HG02759 (cell line): ENCODE results near the gene TTL.
"Not testable (repeated sequence)": the region's sequence is repeated elsewhere in the genome, so short reads cannot be mapped to it uniquely, and the experiment has no call there.

Source experiments
- ATAC-seq: cut with Tn5 transposase; IDR thresholded peaks from one replicate; pipeline ENCODE4 v1.9.1; 2021; ENCODE audit warnings: mild to moderate bottlenecking, moderate library complexity; ENCODE audit not compliant: unreplicated experiment

The TTL gene

DNA sequence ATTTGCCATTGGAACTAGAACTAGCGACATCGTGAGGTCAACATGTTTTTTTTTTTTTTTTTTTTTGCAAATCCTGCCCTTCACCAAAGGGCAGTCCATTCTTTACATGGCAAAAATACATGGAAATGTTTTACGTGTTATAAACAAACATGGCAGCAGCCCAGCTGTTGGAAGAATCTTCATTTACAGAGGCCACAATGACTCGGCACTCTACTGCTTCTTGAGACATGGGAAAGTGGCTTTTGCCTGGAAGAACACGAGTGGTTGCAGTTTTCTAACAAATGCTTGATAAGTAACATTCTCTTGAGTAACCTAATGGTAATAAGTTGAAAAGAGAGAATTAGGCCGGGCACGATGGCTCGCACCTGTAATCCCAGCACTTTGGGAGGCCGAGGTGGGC lies 37.5 kb downstream of the TTL start:
- ATAC-seq = no peak

DNA sequence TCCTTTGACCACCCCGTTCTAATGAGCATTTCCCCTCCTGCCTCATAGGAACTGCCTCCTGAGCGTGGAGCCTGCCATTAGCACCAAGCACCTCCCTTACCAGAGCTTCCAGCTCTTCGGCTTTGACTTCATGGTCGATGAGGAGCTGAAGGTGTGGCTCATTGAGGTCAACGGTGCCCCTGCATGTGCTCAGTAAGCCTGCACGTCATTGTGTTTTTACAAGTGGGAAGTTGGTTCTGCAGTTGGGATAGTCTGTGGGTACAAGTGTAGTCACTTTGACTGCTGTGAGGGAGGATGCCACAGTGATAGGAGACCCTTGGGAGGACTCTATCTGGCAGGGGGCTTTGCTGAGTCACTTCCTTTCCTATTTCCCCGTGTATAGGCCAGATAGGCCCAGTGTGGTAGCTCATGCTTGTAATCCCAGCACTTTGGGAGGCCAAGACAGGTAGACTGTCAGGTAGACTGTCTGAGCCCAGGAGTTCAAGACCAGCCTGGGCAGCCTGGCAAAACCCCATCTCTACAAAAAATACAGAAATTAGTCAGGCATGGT lies 38.4 kb downstream of the TTL start:
- ATAC-seq = no peak

GRCh38 chr2:112523291-112523777 lies 41.4 kb downstream of the TTL start:
- no peak for ATAC-seq

- not testable (repeated sequence) for ATAC-seq
Observed at GRCh38 chr2:112524276-112524675, 42.3 kb downstream of the TTL start.

DNA sequence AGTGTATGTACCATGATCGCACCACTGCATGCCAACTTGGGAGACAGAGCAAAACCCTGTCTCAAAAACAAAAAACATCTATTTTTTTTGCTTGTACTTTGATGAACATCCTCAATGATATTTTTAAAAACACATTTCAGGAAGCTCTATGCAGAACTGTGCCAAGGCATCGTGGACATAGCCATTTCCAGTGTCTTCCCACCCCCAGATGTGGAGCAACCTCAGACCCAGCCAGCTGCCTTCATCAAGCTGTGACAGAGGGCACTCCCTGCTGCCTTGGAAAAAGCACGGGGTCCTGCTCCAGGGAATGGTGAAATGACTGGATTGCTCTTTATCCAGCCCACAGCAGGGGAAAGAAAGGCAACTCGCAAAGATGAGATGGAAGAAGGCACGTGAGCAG lies 46.6 kb downstream of the TTL start:
- ATAC-seq = no peak

DNA sequence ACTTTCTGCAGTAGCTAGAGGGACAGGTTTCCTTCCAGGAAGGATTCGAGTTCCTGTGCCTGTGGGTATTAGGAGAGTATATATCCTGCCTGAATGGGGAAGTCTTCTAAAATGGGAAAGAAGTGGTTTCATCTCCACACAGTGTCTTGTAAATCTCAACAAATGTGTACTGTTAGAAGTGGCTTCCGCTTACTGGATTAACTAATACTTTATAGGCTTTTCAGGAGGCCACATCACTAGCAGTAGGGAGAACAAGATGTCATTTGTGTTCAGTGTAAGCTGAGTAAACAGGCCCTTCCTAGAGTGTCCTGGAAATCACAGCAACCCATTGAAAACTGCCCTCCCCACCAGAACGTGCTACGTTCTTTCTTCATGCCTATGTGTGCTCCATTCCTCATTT lies 47.8 kb downstream of the TTL start:
- ATAC-seq = no peak

DNA sequence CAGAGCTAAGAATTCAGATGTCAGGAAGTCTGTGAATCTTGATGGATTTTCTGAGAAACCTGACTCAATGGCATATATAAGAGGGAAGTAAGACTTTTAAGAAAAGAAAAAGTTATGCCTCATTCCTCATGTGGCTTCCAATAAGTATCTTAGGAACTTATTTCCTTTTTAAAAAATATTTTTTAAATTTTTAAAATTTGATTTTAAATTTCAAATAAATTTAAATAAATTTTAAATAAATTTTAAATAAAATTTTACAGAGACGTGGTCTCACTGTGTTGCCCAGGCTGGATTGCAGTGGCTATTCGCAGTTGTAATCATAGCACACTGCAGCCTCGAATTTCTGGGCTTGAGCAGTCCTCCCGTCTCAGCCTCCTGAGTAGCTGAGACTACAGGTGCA lies 48.8 kb downstream of the TTL start:
- no peak for ATAC-seq

- ATAC-seq = no peak
Observed at GRCh38 chr2:112534826-112535225, 52.9 kb downstream of the TTL start.

GRCh38 chr2:112536665-112537064 lies 54.7 kb downstream of the TTL start:
- not testable (repeated sequence) for ATAC-seq

- ATAC-seq = no peak
Observed at GRCh38 chr2:112539306-112539705, 57.4 kb downstream of the TTL start.

DNA sequence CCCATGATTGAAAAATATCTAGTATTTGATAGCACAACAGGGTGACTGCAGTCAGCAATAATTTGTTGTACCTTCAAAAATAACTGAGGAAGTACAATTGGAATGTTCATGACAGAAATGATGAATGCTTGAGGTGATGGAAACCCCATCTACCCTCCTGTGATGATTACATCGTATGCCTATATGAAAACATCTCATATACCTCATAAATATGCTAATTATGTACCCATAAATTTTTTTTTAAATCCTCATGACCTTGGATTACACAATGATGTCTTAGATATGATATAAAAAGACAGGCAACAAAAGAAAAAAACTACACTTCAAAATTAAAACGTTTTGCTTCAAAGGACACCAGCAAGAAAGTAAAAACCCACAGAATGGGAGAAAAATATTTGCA lies 59.0 kb downstream of the TTL start:
- ATAC-seq = no peak

GRCh38 chr2:112541315-112542122 lies 59.6 kb downstream of the TTL start:
- peak; percentile 60 for ATAC-seq

- peak; percentile 86 for ATAC-seq
Observed at GRCh38 chr2:112542123-112542983, 60.4 kb downstream of the TTL start, which contains the start of gene POLR1B. Gene POLR1B, plus strand, starts transcription at chr2:112542465. Its CDS starts 30 bp downstream, at chr2:112542495.

- no peak for ATAC-seq
Observed at GRCh38 chr2:112542984-112543661, 61.2 kb downstream of the TTL start.

GRCh38 chr2:112547333-112547732 lies 65.4 kb downstream of the TTL start:
- no peak for ATAC-seq

- no peak for ATAC-seq
Observed at GRCh38 chr2:112548980-112549379, 67.0 kb downstream of the TTL start.

GRCh38 chr2:112566104-112566503 lies 84.1 kb downstream of the TTL start:
- peak; percentile 62 for ATAC-seq

GRCh38 chr2:112566508-112566907 lies 84.6 kb downstream of the TTL start:
- ATAC-seq = peak; percentile 49

DNA sequence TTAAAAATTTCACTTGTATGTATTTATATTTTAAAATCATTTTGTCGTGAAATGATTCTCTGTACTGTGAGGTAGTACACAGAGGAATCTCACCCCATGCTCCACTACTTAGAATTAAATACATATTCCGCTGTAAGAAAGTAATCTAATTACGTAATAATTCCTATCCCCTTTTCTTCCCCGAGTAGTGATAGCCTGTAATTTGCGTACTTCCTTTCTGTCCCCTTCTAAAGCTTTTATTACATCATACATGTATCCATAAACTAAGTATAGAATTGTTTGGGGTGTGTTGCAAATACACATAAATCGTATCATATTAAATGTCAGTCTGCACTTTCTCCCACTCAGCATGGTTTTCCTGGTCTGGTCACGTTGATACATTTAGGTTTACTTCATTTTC lies 90.0 kb downstream of the TTL start:
- no peak for ATAC-seq

DNA sequence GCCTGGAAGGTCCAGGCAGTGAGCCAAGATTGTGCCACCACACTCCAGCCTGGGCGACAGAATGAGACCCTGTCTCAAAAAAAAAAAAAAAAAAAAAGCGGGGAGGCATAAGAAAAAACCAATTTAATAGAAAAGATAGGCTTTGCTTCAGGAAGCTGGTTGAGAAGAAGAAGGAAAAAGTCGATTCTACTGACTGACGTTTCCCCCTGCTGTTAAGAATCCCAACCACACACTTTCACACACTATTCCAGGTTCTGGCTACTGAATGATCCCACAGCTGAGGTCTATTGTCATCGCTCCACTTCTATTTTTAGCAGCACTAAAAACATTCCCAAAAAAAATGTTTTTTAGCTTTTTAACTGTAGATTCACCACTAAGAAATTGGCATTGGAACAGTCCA lies 95.8 kb downstream of the TTL start:
- ATAC-seq = no peak

GRCh38 chr2:112579241-112579640 lies 97.3 kb downstream of the TTL start:
- no peak for ATAC-seq
